GM12878 (cell line): ENCODE results near the gene RETSAT.

Source experiments
- BCL3 ChIP-seq: IDR thresholded peaks from 2 replicates; pipeline ENCODE4 v1.6.1; 2011; ENCODE audit warnings: borderline replicate concordance, low read depth, mild to moderate bottlenecking, moderate library complexity, low read length; ENCODE audit not compliant: insufficient read depth, poor library complexity, severe bottlenecking
- CTCF ChIP-seq, 3 experiments: IDR thresholded peaks in 2 of 3; conservative IDR thresholded peaks in 1 of 3; 2 replicates each; pipeline ENCODE4 v1.5.1; 2011; ENCODE audit warnings: low read depth in 3 of 3, low read length in 3 of 3, mild to moderate bottlenecking in 3 of 3, control low read depth in 2 of 3, moderate library complexity in 2 of 3, inconsistent platforms in 1 of 3, mixed read lengths in 1 of 3; ENCODE audit not compliant: control insufficient read depth in 2 of 3, insufficient read depth in 1 of 3; ENCODE audit errors: extremely low read depth in 1 of 3
- FOXM1 ChIP-seq: IDR thresholded peaks from 2 replicates; pipeline ENCODE4 v1.6.1; 2012; ENCODE audit warnings: low read depth, mild to moderate bottlenecking, inconsistent platforms, low read length, moderate library complexity
- IRF4 ChIP-seq: IDR thresholded peaks from 2 replicates; pipeline ENCODE4 v1.6.1; 2011; ENCODE audit warnings: low read depth, low read length
- REST ChIP-seq: IDR thresholded peaks from 2 replicates; pipeline ENCODE4 v1.6.1; 2012; ENCODE audit warnings: mild to moderate bottlenecking, low read depth, low read length
- SPI1 ChIP-seq: IDR thresholded peaks from 2 replicates; pipeline ENCODE4 v1.6.1; 2011; ENCODE audit warnings: low read depth, mild to moderate bottlenecking, low read length, moderate library complexity, borderline replicate concordance; ENCODE audit not compliant: insufficient read depth
- STAT3 ChIP-seq: IDR thresholded peaks from 2 replicates; pipeline ENCODE4 v1.6.1; 2011; ENCODE audit warnings: low read depth, low read length, improper control_type of control experiment
- TAF1 ChIP-seq: IDR thresholded peaks from 2 replicates; pipeline ENCODE4 v1.6.1; 2011; ENCODE audit warnings: mild to moderate bottlenecking, low read depth, low read length, borderline replicate concordance

GRCh38 chr2:85302121-85302520 is 52.2 kb downstream of the RETSAT start:
- TF ChIP-seq FOXM1, result no peak
- TF ChIP-seq SPI1, result no peak
- no peak for TF ChIP-seq CTCF (IDR thresholded peaks at IDR 0.05 in 2 of 3, conservative IDR thresholded peaks at IDR 0.05 in 1 of 3; ENCODE audit: control insufficient read depth in 2 of 3, extremely low read depth in 1 of 3, insufficient read depth in 1 of 3, low read depth in 3 of 3, low read length in 3 of 3)
- TF ChIP-seq IRF4, result no peak
- no peak for TF ChIP-seq STAT3
- no peak for TF ChIP-seq TAF1
- TF ChIP-seq REST, result no peak
- no peak for TF ChIP-seq BCL3
